Neutrophil (primary cell): Measurements from ENCODE around the gene DNAH10.

Source experiments
- H3K27ac ChIP-seq: fragments of 200-600 bp; sonication (generic); 2 replicates; pipeline ENCODE4 v1.5.1; 2016; ENCODE audit warnings: mild to moderate bottlenecking, moderate library complexity
- H3K27me3 ChIP-seq: fragments of 200-600 bp; sonication (generic); 2 replicates; pipeline ENCODE4 v1.6.0; 2016; ENCODE audit warnings: mild to moderate bottlenecking
- H3K36me3 ChIP-seq: fragments of 200-600 bp; sonication (generic); 2 replicates; pipeline ENCODE4 v1.5.1; 2017
- H3K4me1 ChIP-seq, 2 experiments: fragments of 200-600 bp in 1 of 2; sonication (generic) in 1 of 2; 1 replicate in 1 of 2; 2 replicates in 1 of 2; pipeline versions ENCODE4 v1.5.1 to v1.6.1; 2013 to 2016; ENCODE audit warnings: low read depth in 1 of 2, low read length in 1 of 2, mild to moderate bottlenecking in 1 of 2, moderate library complexity in 1 of 2; ENCODE audit not compliant: control insufficient read depth in 1 of 2, insufficient read depth in 1 of 2
- H3K4me3 ChIP-seq, 2 experiments: fragments of 200-600 bp in 1 of 2; sonication (generic) in 1 of 2; 1 replicate in 1 of 2; 2 replicates in 1 of 2; pipeline ENCODE4 v1.5.1; 2013 to 2016; ENCODE audit warnings: low read depth in 1 of 2, low read length in 1 of 2, mild to moderate bottlenecking in 1 of 2, moderate library complexity in 1 of 2
- H3K9me3 ChIP-seq: fragments of 200-600 bp; sonication (generic); 2 replicates; pipeline ENCODE4 v1.5.1; 2016
- TF ChIP-seq, protein P1 (sequence below): fragments of 200-600 bp; sonication (generic); IDR thresholded peaks from 2 replicates; pipeline ENCODE4 v1.5.1; 2016; ENCODE audit warnings: antibody characterized with exemption

The DNAH10 gene

DNA sequence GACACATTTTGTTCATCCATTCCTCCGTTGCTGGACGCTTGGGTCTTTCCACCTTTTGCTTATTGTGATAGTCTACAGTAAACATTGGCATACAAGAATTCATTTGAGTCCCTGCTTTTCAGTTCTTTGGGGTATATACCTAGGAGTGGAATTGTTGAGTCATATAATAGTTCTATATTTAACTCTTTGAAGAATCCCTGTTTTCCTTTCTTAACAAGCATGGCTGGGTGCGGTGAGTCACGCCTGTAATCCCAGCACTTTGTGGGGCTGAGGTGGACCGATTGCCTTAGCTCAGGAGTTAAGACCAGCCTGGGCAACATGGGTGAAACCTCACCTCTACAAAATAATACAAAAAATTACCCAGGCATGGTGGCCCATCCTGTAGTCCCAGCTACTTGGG lies 135.1 kb downstream of the DNAH10 start:
- TF ChIP-seq, protein P1, sequence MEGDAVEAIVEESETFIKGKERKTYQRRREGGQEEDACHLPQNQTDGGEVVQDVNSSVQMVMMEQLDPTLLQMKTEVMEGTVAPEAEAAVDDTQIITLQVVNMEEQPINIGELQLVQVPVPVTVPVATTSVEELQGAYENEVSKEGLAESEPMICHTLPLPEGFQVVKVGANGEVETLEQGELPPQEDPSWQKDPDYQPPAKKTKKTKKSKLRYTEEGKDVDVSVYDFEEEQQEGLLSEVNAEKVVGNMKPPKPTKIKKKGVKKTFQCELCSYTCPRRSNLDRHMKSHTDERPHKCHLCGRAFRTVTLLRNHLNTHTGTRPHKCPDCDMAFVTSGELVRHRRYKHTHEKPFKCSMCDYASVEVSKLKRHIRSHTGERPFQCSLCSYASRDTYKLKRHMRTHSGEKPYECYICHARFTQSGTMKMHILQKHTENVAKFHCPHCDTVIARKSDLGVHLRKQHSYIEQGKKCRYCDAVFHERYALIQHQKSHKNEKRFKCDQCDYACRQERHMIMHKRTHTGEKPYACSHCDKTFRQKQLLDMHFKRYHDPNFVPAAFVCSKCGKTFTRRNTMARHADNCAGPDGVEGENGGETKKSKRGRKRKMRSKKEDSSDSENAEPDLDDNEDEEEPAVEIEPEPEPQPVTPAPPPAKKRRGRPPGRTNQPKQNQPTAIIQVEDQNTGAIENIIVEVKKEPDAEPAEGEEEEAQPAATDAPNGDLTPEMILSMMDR = no peak
- no peaks in the 10 kb centered on the region for H3K27me3 ChIP-seq
- H3K27ac ChIP-seq = no peak overlapping the region
- H3K4me1 ChIP-seq = peaks cover 40 to 42% of the 10 kb centered on the region in 2 experiments
- no peaks in the 10 kb centered on the region for H3K36me3 ChIP-seq
- no peak overlapping the region for H3K4me3 ChIP-seq
- H3K9me3 ChIP-seq = no peaks in the 10 kb centered on the region

DNA sequence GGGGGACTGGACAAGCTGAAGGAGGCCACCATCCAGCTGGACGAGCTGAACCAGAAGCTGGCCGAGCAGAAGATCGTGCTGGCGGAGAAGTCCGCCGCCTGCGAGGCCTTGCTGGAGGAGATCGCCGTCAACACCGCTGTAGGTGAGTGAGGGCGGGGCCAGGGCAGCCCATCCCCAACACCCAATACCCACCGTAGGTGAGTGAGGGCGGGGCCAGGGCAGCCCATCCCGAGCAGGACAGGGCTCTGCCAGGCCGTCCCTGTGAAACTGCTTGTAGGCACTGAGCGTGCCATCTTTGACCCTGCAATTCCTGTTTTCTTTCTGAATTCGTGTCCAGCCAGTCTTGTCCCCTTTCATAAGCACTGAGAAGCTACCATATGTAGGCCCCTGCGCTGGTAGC lies 136.6 kb downstream of the DNAH10 start:
- TF ChIP-seq, protein P1 = no peak
- H3K4me1 ChIP-seq = peaks cover 40 to 42% of the 10 kb centered on the region in 2 experiments
- H3K4me3 ChIP-seq = no peak overlapping the region
- no peaks in the 10 kb centered on the region for H3K9me3 ChIP-seq
- no peak overlapping the region for H3K27ac ChIP-seq
- H3K27me3 ChIP-seq = no peaks in the 10 kb centered on the region
- no peaks in the 10 kb centered on the region for H3K36me3 ChIP-seq

DNA sequence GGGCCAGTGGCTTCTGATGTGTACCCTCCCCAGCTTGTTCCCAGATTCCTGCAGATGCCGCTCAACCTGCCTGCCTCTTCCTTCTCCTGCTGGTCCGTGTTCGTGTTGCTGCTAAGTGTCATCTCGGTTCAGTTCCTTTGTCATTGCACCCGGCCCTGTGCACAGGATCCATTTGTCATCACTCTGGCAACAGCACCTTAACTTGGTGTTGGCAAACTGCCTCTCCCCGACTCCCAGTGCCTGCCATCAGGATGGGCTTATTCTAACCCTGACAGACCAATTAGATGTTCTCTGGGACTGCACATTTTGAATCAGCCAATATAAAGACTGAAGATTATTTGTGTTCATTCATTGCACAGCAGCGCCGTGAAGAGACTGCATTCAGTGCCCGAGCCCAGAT lies 137.3 kb downstream of the DNAH10 start:
- Histone ChIP-seq H3K4me3 (no peak overlapping the region), H3K27ac (no peak overlapping the region), H3K9me3 (no peaks in the 10 kb centered on the region), H3K36me3 (no peaks in the 10 kb centered on the region), H3K27me3 (no peaks in the 10 kb centered on the region), H3K4me1 (peaks cover 40 to 47% of the 10 kb centered on the region in 2 experiments)
- TF ChIP-seq, protein P1 = no peak

DNA sequence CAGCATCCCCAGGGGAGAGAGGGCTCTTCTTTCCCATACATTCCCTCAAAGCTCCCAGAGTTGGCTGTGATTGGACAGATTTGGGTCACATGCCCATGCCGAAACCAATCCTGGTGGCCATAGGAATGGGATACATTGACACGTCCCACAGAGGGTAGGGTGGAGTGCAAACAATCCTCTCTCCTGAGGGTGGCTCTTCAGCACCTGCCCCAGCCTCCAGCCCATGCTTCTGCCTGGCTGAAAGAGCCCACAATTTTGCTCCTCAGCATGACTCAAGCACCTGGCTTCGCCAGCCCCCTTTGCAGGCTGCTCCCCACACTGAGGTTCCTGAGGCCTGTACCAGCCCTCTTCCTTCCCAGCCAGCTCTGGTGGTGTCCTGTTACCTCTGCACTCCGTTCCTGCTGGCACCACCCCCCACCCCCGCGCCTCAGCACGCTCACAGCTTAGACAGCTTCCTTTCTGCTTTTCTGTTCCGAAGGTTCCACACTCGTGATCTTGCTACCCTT lies 138.8 kb downstream of the DNAH10 start:
- no peaks in the 10 kb centered on the region for H3K27me3 ChIP-seq
- TF ChIP-seq, protein P1 = no peak
- H3K9me3 ChIP-seq = no peaks in the 10 kb centered on the region
- H3K27ac ChIP-seq = peak overlapping the region; percentile 9
- peaks cover 45 to 55% of the 10 kb centered on the region in 2 experiments for H3K4me1 ChIP-seq
- H3K36me3 ChIP-seq = no peaks in the 10 kb centered on the region
- no peak overlapping the region for H3K4me3 ChIP-seq

DNA sequence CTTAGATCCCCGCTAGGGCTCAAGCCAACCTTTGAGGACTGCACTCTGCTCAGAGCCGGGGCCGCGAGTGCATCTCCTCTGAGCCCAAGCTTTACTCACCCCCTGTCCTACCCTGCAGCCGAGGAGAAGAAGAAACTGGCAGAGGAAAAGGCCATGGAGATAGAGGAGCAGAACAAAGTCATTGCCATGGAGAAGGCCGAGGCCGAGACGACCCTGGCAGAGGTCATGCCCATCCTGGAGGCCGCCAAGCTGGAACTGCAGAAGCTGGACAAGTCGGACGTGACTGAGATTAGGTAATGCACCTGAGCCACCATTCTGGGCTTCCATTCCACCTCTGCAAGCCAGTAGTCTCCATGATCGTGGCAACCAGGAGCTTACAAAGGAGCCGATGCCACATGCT lies 140.7 kb downstream of the DNAH10 start:
- Histone ChIP-seq H3K27ac (peak overlapping the region; percentile 64), H3K36me3 (no peaks in the 10 kb centered on the region), H3K9me3 (no peaks in the 10 kb centered on the region), H3K4me3 (no peak overlapping the region), H3K4me1 (peaks cover 32 to 43% of the 10 kb centered on the region in 2 experiments), H3K27me3 (no peaks in the 10 kb centered on the region)
- TF ChIP-seq, protein P1 = no peak
